MM.1S (cell line): ENCODE results near the gene SFSWAP.
"Not testable (repeated sequence)": the region's sequence is repeated elsewhere in the genome, so short reads cannot be mapped to it uniquely, and the experiment has no call there.

Experiments used
- DNase-seq: peaks from one replicate; pipeline ENCODE4 v3.0.0-alpha.2; 2015
- H2AFZ ChIP-seq: fragments of 300-600 bp; sonication (generic); 2 replicates; pipeline ENCODE4 v1.6.0; 2016; ENCODE audit warnings: antibody characterized with exemption, low read length
- H3F3A ChIP-seq: fragments of 300-600 bp; sonication (generic); 2 replicates; pipeline ENCODE4 v1.6.1; 2016; ENCODE audit warnings: mild to moderate bottlenecking, antibody characterized with exemption, low read length, moderate library complexity, mixed read lengths; ENCODE audit not compliant: insufficient read depth
- H3K27ac ChIP-seq: fragments of 300-600 bp; sonication (generic); 2 replicates; pipeline ENCODE4 v1.5.1; 2016; ENCODE audit warnings: mild to moderate bottlenecking, low read length
- H3K27me3 ChIP-seq: fragments of 300-600 bp; sonication (generic); replicated peaks from 2 replicates; pipeline ENCODE4 v1.6.0; 2016; ENCODE audit warnings: low read length; ENCODE audit not compliant: insufficient read depth
- H3K36me3 ChIP-seq: fragments of 300-600 bp; sonication (generic); replicated peaks from 2 replicates; pipeline ENCODE4 v1.6.1; 2016; ENCODE audit warnings: mild to moderate bottlenecking, low read length, mixed read lengths; ENCODE audit not compliant: insufficient read depth
- H3K4me1 ChIP-seq: fragments of 300-600 bp; sonication (generic); 2 replicates; pipeline ENCODE4 v1.6.1; 2016; ENCODE audit warnings: low read length, mixed read lengths
- H3K4me2 ChIP-seq: fragments of 300-600 bp; sonication (generic); 2 replicates; pipeline ENCODE4 v1.6.0; 2016; ENCODE audit warnings: low read depth, low read length
- H3K4me3 ChIP-seq: fragments of 300-600 bp; sonication (generic); 2 replicates; pipeline ENCODE4 v1.5.1; 2016; ENCODE audit warnings: low read length, mixed read lengths
- H3K79me2 ChIP-seq: fragments of 300-600 bp; sonication (generic); 2 replicates; pipeline ENCODE4 v1.6.1; 2016; ENCODE audit warnings: mixed run types, low read length, mixed read lengths
- H3K9ac ChIP-seq: fragments of 300-600 bp; sonication (generic); 2 replicates; pipeline ENCODE4 v1.6.1; 2016; ENCODE audit warnings: low read length, mixed read lengths
- H3K9me2 ChIP-seq: fragments of 300-600 bp; sonication (generic); replicated peaks from 2 replicates; pipeline ENCODE4 v1.6.1; 2016; ENCODE audit warnings: mild to moderate bottlenecking, low read length, mixed read lengths; ENCODE audit not compliant: insufficient read depth
- H3K9me3 ChIP-seq: fragments of 300-600 bp; sonication (generic); replicated peaks from 2 replicates; pipeline ENCODE4 v1.6.1; 2016; ENCODE audit warnings: mild to moderate bottlenecking, low read length, mixed read lengths; ENCODE audit not compliant: insufficient read depth
- H4K20me1 ChIP-seq: fragments of 300-600 bp; sonication (generic); 2 replicates; pipeline ENCODE4 v1.6.1; 2016; ENCODE audit warnings: mild to moderate bottlenecking, low read length, moderate library complexity, mixed read lengths; ENCODE audit not compliant: insufficient read depth
- CTCF ChIP-seq: fragments of 300-600 bp; sonication (generic); IDR thresholded peaks from 2 replicates; pipeline ENCODE4 v1.5.1; 2016; ENCODE audit warnings: antibody characterized with exemption, low read length, mixed read lengths
- EZH2 ChIP-seq: fragments of 300-600 bp; sonication (generic); optimal IDR thresholded peaks from 2 replicates; pipeline ENCODE3; 2017; ENCODE audit warnings: low read depth, mild to moderate bottlenecking, antibody characterized with exemption, low read length, mixed read lengths
- EZH2phosphoT487 ChIP-seq: fragments of 300-600 bp; sonication (generic); IDR thresholded peaks from 2 replicates; pipeline ENCODE4 v1.6.1; 2018; ENCODE audit warnings: antibody characterized with exemption, low read length

SFSWAP gene

DNA sequence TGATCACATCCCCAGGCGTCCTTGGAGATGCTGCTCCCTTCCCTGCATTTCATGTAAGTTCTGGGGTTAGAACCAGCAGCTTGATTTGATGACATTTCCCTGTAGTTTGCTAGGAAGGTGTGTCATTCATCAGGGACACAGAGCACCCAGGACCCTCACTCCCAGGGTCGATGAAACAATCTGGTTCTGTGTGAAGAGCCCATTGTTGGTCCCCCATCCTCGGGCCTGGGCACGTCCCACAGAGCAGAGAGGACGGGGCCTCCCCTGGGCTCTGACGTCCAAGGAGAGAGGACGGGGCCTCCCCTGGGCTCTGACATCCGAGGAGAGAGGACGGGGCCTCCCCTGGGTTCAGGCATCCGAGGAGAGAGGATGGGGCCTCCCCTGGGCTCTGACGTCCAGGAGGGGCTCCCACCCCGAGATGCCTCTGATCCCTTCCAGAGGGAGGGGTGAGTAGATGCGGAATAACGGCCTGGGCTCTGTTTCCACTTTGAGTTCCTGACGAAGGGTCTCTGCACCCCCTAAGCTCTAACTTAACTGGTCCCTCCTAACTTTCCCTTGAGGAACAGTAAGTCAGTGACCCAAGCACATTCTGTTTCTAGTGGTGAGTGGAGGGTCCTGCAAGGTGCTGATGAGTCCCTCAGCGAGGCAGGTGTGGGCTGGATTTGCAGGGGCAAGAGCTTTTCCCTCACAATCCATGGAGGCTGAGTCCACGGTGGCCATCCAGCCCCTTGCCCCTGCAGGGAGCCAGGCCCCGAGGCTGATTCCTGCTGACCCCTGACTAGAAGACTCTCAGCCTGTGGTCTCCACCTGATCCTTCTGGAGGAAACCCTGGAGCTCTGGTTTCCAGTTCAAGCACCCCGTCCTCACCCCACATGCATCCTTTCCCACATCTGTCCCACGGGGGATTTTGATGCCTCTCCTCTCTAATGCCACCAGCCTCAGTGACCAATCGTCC lies 35.5 kb upstream of the SFSWAP start:
- Histone ChIP-seq H2AFZ (no peak overlapping the region), H3K9me2 (no peaks in the 10 kb centered on the region)

DNA sequence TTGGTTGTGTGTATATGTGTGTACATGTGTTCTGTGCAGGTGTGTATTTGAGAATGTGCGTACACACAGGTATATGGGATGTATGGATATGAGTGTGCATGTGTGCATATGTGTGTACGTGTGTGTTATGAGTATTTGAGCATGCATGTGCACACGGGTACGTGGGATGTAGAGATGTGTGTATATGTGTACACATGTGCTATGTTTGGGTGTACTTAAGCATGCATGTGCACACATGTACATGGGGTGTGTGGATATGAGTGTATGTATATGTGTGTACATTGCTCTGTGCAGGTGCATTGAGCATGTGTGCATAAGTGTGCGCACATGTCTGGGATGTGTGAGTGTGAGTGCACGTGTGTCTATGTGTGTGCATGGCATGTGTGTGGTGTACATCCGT lies 34.3 kb upstream of the SFSWAP start:
- H3K9me3 ChIP-seq: no peaks in the 10 kb centered on the region
- H3K9ac ChIP-seq: no peak overlapping the region
- no peaks in the 10 kb centered on the region for H3K4me1 ChIP-seq
- no peak overlapping the region for H2AFZ ChIP-seq
- no peak for TF ChIP-seq CTCF
- no peak for TF ChIP-seq EZH2
- DNase-seq: no peak
- no peaks in the 10 kb centered on the region for H3K79me2 ChIP-seq
- H4K20me1 ChIP-seq: no peaks in the 10 kb centered on the region
- H3K27ac ChIP-seq: no peak overlapping the region
- no peaks in the 10 kb centered on the region for H3K36me3 ChIP-seq
- H3K9me2 ChIP-seq: no peaks in the 10 kb centered on the region
- no peaks in the 10 kb centered on the region for H3F3A ChIP-seq
- no peaks in the 10 kb centered on the region; the same call in 1 of the 2 replicates for H3K27me3 ChIP-seq
- H3K4me3 ChIP-seq: no peak overlapping the region
- no peak overlapping the region for H3K4me2 ChIP-seq

More for the DNA sequence above, 35.5 kb upstream of the SFSWAP start:
- no peak for DNase-seq
- Histone ChIP-seq H3K36me3 (no peaks in the 10 kb centered on the region), H3K4me1 (no peaks in the 10 kb centered on the region), H3K4me2 (no peak overlapping the region), H3K4me3 (no peak overlapping the region), H3F3A (no peaks in the 10 kb centered on the region), H3K9ac (no peak overlapping the region), H3K79me2 (no peaks in the 10 kb centered on the region), H3K9me3 (no peaks in the 10 kb centered on the region), H4K20me1 (no peaks in the 10 kb centered on the region), H3K27me3 (peaks cover 3% of the 10 kb centered on the region; the same call in 1 of the 2 replicates), H3K27ac (no peak overlapping the region)
- TF ChIP-seq CTCF (no peak), EZH2phosphoT487 (no peak), EZH2 (no peak)

GRCh38 chr12:131677067-131677466 lies 33.8 kb upstream of the SFSWAP start:
- H3K9ac ChIP-seq, H3F3A ChIP-seq, H3K9me3 ChIP-seq, H3K27ac ChIP-seq, DNase-seq, H3K4me2 ChIP-seq, H4K20me1 ChIP-seq, H3K4me1 ChIP-seq, H3K79me2 ChIP-seq, H3K27me3 ChIP-seq, H3K36me3 ChIP-seq, H3K4me3 ChIP-seq, H3K9me2 ChIP-seq, H2AFZ ChIP-seq: not testable (repeated sequence)

DNA sequence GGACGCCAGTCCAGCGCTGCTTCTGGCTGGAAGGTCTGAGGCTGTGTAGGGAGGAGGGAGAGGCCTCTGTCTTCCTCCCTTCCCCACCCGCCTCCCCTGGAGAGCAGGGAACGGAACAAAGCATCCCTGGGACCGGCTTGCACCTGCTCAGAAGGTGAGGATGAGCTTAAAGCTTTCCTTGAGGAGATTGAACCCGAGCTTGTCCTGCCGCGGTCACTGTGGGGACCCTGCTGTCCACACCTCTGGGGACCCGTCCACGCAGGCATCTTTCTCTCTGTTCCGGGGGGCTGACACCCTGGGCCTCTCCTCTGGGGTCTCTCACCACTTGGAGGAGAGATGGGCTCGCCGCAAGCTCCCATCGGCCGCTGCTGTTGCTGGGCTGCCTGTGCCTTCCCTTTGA lies 33.2 kb upstream of the SFSWAP start:
- TF ChIP-seq EZH2 (no peak), CTCF (no peak), EZH2phosphoT487 (no peak)
- Histone ChIP-seq H3K27ac (no peak overlapping the region), H4K20me1 (no peaks in the 10 kb centered on the region), H3K4me2 (no peak overlapping the region), H3K27me3 (no peaks in the 10 kb centered on the region; the same call in 1 of the 2 replicates), H3K9me3 (no peaks in the 10 kb centered on the region), H2AFZ (no peak overlapping the region), H3F3A (no peaks in the 10 kb centered on the region), H3K4me1 (no peaks in the 10 kb centered on the region), H3K36me3 (no peaks in the 10 kb centered on the region), H3K4me3 (no peak overlapping the region), H3K9ac (no peak overlapping the region), H3K79me2 (no peaks in the 10 kb centered on the region), H3K9me2 (no peaks in the 10 kb centered on the region)
- DNase-seq: no peak

DNA sequence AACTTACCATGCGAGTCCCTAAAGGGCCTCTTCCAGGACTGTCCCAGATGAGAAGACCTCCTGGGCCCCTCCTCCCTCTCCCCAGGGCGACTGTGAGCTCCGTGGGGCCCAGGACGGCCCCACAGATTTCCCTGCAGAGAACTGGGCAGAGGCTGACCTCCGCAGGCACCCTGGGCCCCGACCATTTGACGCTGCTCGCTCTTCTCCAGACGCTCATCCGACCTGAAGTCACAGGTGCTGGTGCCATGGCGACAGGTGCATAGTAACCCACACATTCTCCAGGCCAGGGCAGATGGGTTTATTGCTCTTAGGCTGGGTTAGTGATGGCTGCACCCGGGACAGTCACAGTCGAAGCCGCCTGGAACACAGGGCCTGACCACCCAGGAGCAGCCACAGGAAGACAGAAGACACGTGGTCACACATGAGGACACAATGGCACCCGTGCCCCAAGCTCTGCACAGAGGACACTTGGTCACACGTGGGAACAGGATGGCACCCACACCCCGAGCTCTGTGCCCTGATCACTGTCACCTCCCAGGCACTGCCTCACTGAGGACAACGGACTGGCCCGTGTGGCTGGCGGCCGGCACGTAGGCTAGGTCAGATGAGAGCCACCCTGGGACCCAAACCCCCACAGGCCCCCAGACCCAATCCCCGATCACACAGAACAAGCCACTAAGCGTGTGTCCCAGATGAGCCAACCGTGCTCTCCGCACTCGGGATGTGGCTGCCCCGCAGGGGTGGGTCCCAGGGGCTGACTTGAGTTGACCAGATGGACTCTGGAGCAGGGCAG lies 32.3 kb upstream of the SFSWAP start:
- H3K4me1 ChIP-seq, H3K79me2 ChIP-seq, H3K36me3 ChIP-seq, H4K20me1 ChIP-seq, H3F3A ChIP-seq, H3K27me3 ChIP-seq, DNase-seq, H3K9me3 ChIP-seq, H3K27ac ChIP-seq, H3K4me3 ChIP-seq, H3K9ac ChIP-seq, H3K9me2 ChIP-seq, H2AFZ ChIP-seq, H3K4me2 ChIP-seq: not testable (repeated sequence)
